Stimulated activated naive B cell treated with anti-CD40 and anti-IgM and Interleukin-4, amounts not matched to agents 10 μg/mL and 1 μg/mL and 100 μg/mL, for 72 hours (primary cell): Measurements from ENCODE around the gene GOLGA2.

Experiments used
- ATAC-seq, 2 donors: fragments of 150-1000 bp; cut with Tn5 transposase; replicated peaks; 2 replicates each; pipeline ENCODE4 v1.10.0; 2021; ENCODE audit warnings: moderate library complexity in 1 of 2
- DNase-seq: peaks from one replicate; pipeline ENCODE4 v3.0.0; 2021
- H3K27ac Mint-ChIP-seq: one replicate; pipeline ENCODE4 v1.8.0; 2022; ENCODE audit warnings: mild to moderate bottlenecking, mixed read lengths
- H3K27me3 Mint-ChIP-seq, 2 donors: one replicate each; pipeline ENCODE4 v1.8.0; 2022; ENCODE audit warnings: mixed read lengths in 2 of 2
- H3K36me3 Mint-ChIP-seq, 2 donors: one replicate each; pipeline ENCODE4 v1.8.0; 2022; ENCODE audit warnings: mixed read lengths in 2 of 2, mild to moderate bottlenecking in 1 of 2
- H3K4me1 Mint-ChIP-seq, 2 donors: one replicate each; pipeline ENCODE4 v1.8.0; 2022; ENCODE audit warnings: mixed read lengths in 2 of 2, mild to moderate bottlenecking in 1 of 2
- H3K4me3 Mint-ChIP-seq, 2 donors: one replicate each; pipeline ENCODE4 v1.8.0; 2022; ENCODE audit warnings: mild to moderate bottlenecking in 2 of 2, mixed read lengths in 2 of 2, moderate library complexity in 1 of 2
- H3K9me3 Mint-ChIP-seq, 2 donors: one replicate each; pipeline ENCODE4 v1.8.0; 2022; ENCODE audit warnings: mixed read lengths in 2 of 2, mild to moderate bottlenecking in 1 of 2

Gene GOLGA2

GRCh38 chr9:128257907-128258306 lies 17.9 kb downstream of the GOLGA2 start:
- no peak overlapping the region for H3K27ac Mint-ChIP-seq
- no peaks in the 10 kb centered on the region for H3K9me3 Mint-ChIP-seq
- H3K4me3 Mint-ChIP-seq: no peak overlapping the region
- peaks cover 49 to 58% of the 10 kb centered on the region in 2 donors for H3K36me3 Mint-ChIP-seq
- no peaks in the 10 kb centered on the region for H3K27me3 Mint-ChIP-seq
- DNase-seq (no peak), ATAC-seq (no peak)
- H3K4me1 Mint-ChIP-seq: peaks cover 4 to 7% of the 10 kb centered on the region in 2 donors

GRCh38 chr9:128257086-128257825 lies 18.6 kb downstream of the GOLGA2 start:
- Mint-ChIP-seq H3K36me3 (peaks cover 42 to 51% of the 10 kb centered on the region in 2 donors), H3K4me3 (no peak overlapping the region), H3K27ac (peak overlapping the region; percentile 32), H3K4me1 (peaks cover 6 to 8% of the 10 kb centered on the region in 2 donors), H3K27me3 (peaks cover 3 to 4% of the 10 kb centered on the region in 2 donors), H3K9me3 (no peaks in the 10 kb centered on the region)
- no peak for DNase-seq
- no peak for ATAC-seq

GRCh38 chr9:128254855-128255759 lies 20.7 kb downstream of the GOLGA2 start:
- H3K27ac Mint-ChIP-seq: no peak overlapping the region

GRCh38 chr9:128254362-128254761 lies 21.4 kb downstream of the GOLGA2 start:
- DNase-seq (no peak), ATAC-seq (no peak)
- peaks cover 25 to 33% of the 10 kb centered on the region in 2 donors for H3K36me3 Mint-ChIP-seq
- peak overlapping the region; percentile 74 for H3K27ac Mint-ChIP-seq
- peaks cover 7% of the 10 kb centered on the region in 2 donors for H3K27me3 Mint-ChIP-seq
- H3K4me3 Mint-ChIP-seq: no peak overlapping the region
- peaks cover 19 to 29% of the 10 kb centered on the region in 2 donors for H3K4me1 Mint-ChIP-seq
- no peaks in the 10 kb centered on the region for H3K9me3 Mint-ChIP-seq

More at GRCh38 chr9:128254855-128255759, 20.7 kb downstream of the GOLGA2 start:
- no peaks in the 10 kb centered on the region for H3K9me3 Mint-ChIP-seq
- ATAC-seq (peak in 1 of 2 donors; percentile 40), DNase-seq (no peak)
- no peak overlapping the region for H3K4me3 Mint-ChIP-seq
- peaks cover 28 to 35% of the 10 kb centered on the region in 2 donors for H3K36me3 Mint-ChIP-seq
- peaks cover 17 to 23% of the 10 kb centered on the region in 2 donors for H3K4me1 Mint-ChIP-seq
- peaks cover 7% of the 10 kb centered on the region in 2 donors for H3K27me3 Mint-ChIP-seq

GRCh38 chr9:128253991-128254346 lies 21.8 kb downstream of the GOLGA2 start:
- Mint-ChIP-seq H3K4me3 (no peak overlapping the region), H3K36me3 (peaks cover 22 to 29% of the 10 kb centered on the region in 2 donors), H3K27me3 (peaks cover 7% of the 10 kb centered on the region in 2 donors), H3K27ac (no peak overlapping the region), H3K9me3 (no peaks in the 10 kb centered on the region), H3K4me1 (peaks cover 19 to 29% of the 10 kb centered on the region in 2 donors)
- DNase-seq: no peak
- no peak for ATAC-seq

GRCh38 chr9:128253140-128253990 lies 22.4 kb downstream of the GOLGA2 start:
- Mint-ChIP-seq H3K4me1 (peaks cover 19 to 29% of the 10 kb centered on the region in 2 donors), H3K27me3 (peaks cover 7% of the 10 kb centered on the region in 2 donors), H3K9me3 (no peaks in the 10 kb centered on the region), H3K36me3 (peaks cover 19 to 23% of the 10 kb centered on the region in 2 donors), H3K27ac (no peak overlapping the region), H3K4me3 (no peak overlapping the region)
- ATAC-seq (no peak), DNase-seq (no peak)

- Mint-ChIP-seq H3K9me3 (no peaks in the 10 kb centered on the region), H3K36me3 (peaks cover 12 to 14% of the 10 kb centered on the region in 2 donors), H3K27ac (no peak overlapping the region), H3K4me3 (no peak overlapping the region), H3K4me1 (peaks cover 19 to 29% of the 10 kb centered on the region in 2 donors), H3K27me3 (peaks cover 7% of the 10 kb centered on the region in 2 donors)
- DNase-seq (no peak), ATAC-seq (no peak)
Measured at GRCh38 chr9:128252317-128253139, 23.3 kb downstream of the GOLGA2 start.

- Mint-ChIP-seq H3K27ac (no peak overlapping the region), H3K36me3 (peaks cover 8 to 12% of the 10 kb centered on the region in 2 donors), H3K4me1 (peaks cover 19 to 29% of the 10 kb centered on the region in 2 donors), H3K9me3 (no peaks in the 10 kb centered on the region), H3K4me3 (peak overlapping the region; percentile 46 to 82), H3K27me3 (peaks cover 7% of the 10 kb centered on the region in 2 donors)
- DNase-seq (no peak), ATAC-seq (no peak)
Measured at GRCh38 chr9:128251732-128252100, 24.1 kb downstream of the GOLGA2 start.

GRCh38 chr9:128250839-128251731 lies 24.7 kb downstream of the GOLGA2 start:
- Mint-ChIP-seq H3K36me3 (peaks cover 7 to 12% of the 10 kb centered on the region in 2 donors), H3K27me3 (peaks cover 7% of the 10 kb centered on the region in 2 donors), H3K27ac (no peak overlapping the region), H3K4me1 (peaks cover 19 to 29% of the 10 kb centered on the region in 2 donors), H3K4me3 (peak overlapping the region; percentile 80 to 82), H3K9me3 (no peaks in the 10 kb centered on the region)
- ATAC-seq (peak in 1 of 2 donors; percentile 17), DNase-seq (no peak)

GRCh38 chr9:128249908-128250838 lies 25.6 kb downstream of the GOLGA2 start:
- Mint-ChIP-seq H3K27ac (peak overlapping the region; percentile 54), H3K36me3 (peaks cover 1 to 3% of the 10 kb centered on the region in 2 donors), H3K9me3 (no peaks in the 10 kb centered on the region), H3K27me3 (peaks cover 12% of the 10 kb centered on the region in 2 donors), H3K4me3 (peak overlapping the region; percentile 85 to 87), H3K4me1 (peaks cover 24 to 29% of the 10 kb centered on the region in 2 donors)
- DNase-seq: peak; percentile 92
- ATAC-seq: peak; percentile 89 to 96

- DNase-seq (no peak), ATAC-seq (no peak)
- Mint-ChIP-seq H3K27me3 (peaks cover 14 to 16% of the 10 kb centered on the region in 2 donors), H3K4me1 (peaks cover 23 to 30% of the 10 kb centered on the region in 2 donors), H3K27ac (no peak overlapping the region), H3K9me3 (no peaks in the 10 kb centered on the region), H3K4me3 (peak overlapping the region; percentile 85 to 87), H3K36me3 (no peaks in the 10 kb centered on the region)
Measured at GRCh38 chr9:128249558-128249907, 26.3 kb downstream of the GOLGA2 start.
